Activated naive CD8-positive, alpha-beta T cell treated with anti-CD3 and anti-CD28 coated beads for 36 hours (primary cell): ENCODE results near the gene CRMP1. TPM values are rescaled to one million over a fixed set of nuclear protein-coding genes. Genes with fewer than 3 reads are reported as not detected.

ENCODE experiments used
- DNase-seq: peaks from one replicate; pipeline ENCODE4 v3.0.0; 2021
- H3K27ac Mint-ChIP-seq: one replicate; pipeline ENCODE4 v1.8.0; 2022; ENCODE audit warnings: mild to moderate bottlenecking, moderate library complexity, mixed read lengths
- H3K27me3 Mint-ChIP-seq: one replicate; pipeline ENCODE4 v1.8.0; 2022; ENCODE audit warnings: mild to moderate bottlenecking, mixed read lengths
- H3K36me3 Mint-ChIP-seq: one replicate; pipeline ENCODE4 v1.8.0; 2021; ENCODE audit warnings: mild to moderate bottlenecking, mixed read lengths
- H3K4me1 Mint-ChIP-seq: one replicate; pipeline ENCODE4 v1.8.0; 2021; ENCODE audit warnings: mixed read lengths
- H3K4me3 Mint-ChIP-seq: one replicate; pipeline ENCODE4 v1.8.0; 2022; ENCODE audit warnings: mild to moderate bottlenecking, moderate library complexity, mixed read lengths
- H3K9me3 Mint-ChIP-seq: one replicate; pipeline ENCODE4 v1.8.0; 2022; ENCODE audit warnings: mixed read lengths
- total RNA-seq, 2 experiments: library from RNA; stranded (reverse); gene quantifications; one replicate each; pipeline ENCODE4 v1.2.3, GENCODE V29; 2021

CRMP1 gene
- total RNA-seq, 2 experiments from 2014 or later = not detected

DNA sequence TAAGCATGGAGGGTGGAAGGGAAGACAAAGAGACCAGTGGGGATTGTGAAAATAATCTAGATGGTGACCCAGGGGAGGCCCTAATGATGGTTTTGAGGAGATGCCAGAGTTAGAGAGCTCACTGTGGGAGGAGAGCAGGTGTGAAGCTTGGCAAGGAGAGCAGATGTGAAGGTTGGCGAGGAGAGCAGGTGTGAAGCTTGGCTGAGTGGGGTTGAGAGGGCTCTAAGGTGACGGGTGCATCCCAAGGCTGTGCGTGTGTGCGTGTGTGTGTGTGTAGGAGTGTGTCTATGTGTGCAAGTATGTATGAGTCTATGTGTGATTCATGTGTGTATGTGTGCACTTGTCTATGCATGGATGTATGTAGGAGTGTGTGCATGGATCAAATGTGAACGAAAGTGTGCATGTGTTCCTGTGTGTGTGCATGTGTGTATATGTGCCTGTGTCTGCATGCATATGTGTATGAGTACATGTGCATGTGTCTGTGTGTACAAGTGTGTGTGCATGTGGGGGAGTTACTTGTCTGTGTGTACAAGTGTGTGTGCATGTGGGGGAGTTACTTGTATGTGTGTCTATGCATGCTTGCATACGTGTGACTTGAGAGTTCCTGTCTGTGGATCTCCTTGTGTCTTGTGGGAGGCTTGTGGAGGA lies 109.9 kb downstream of the CRMP1 start:
- Mint-ChIP-seq H3K27me3 (no peaks in the 10 kb centered on the region), H3K4me1 (no peaks in the 10 kb centered on the region), H3K4me3 (no peak overlapping the region), H3K27ac (no peak overlapping the region), H3K36me3 (no peaks in the 10 kb centered on the region), H3K9me3 (no peaks in the 10 kb centered on the region)
- DNase-seq = no peak

DNA sequence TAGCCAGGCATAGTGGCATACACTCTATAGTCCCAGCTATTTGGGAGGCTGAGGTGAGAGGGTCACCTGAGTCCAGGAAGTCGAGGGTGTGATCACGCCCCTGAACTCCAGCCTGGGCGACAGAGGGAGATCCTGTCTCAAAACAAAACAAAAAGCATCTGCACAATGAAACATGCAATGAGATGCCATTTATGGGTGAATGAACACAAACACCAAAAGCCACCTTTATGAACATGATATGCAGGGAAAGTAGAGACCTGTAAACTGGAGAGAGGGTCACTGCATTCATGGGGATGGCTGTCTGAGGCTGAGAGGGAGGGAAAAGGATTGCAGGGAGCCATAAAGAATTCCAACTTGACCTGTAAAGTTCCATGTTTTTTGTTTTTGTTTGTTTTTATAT lies 111.2 kb downstream of the CRMP1 start:
- no peak for DNase-seq
- H3K27ac Mint-ChIP-seq = no peak overlapping the region
- peaks cover 5% of the 10 kb centered on the region for H3K9me3 Mint-ChIP-seq
- H3K4me1 Mint-ChIP-seq = no peaks in the 10 kb centered on the region
- H3K4me3 Mint-ChIP-seq = no peak overlapping the region
- no peaks in the 10 kb centered on the region for H3K27me3 Mint-ChIP-seq
- no peaks in the 10 kb centered on the region for H3K36me3 Mint-ChIP-seq

DNA sequence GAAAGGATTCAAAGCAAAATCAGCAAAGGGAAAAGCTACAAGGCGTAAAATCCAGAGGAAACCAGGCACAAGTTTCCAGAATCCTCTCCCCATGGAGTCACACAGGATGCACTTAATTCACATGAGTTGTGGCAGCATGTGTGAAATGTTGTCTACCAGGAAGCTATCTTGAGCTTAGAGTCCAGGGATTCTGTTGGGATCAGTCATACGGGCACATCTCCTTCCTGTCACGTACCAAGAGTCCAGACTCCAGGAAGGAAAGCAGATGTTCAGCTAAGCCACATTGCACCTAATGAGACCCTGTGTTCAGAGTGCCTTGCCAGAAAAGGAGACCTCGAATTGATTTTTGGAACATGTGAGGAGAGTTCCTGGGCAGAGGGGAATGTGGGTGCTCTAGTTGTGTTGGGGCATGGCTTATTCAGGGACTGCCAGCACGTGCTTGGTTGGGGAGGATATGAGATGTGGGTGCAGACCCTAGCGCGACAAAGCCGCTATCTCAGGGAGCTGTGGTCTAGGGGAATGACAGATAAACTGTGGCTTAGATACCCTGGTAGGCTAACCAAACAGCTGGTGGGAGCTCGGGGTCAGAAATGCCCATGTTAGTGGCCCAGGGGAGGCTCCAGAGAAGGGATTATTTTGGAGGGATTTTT lies 111.9 kb downstream of the CRMP1 start:
- Mint-ChIP-seq H3K36me3 (peaks cover 2% of the 10 kb centered on the region), H3K9me3 (peaks cover 8% of the 10 kb centered on the region), H3K4me3 (no peak overlapping the region), H3K27me3 (no peaks in the 10 kb centered on the region), H3K4me1 (no peaks in the 10 kb centered on the region), H3K27ac (no peak overlapping the region)
- DNase-seq = no peak

DNA sequence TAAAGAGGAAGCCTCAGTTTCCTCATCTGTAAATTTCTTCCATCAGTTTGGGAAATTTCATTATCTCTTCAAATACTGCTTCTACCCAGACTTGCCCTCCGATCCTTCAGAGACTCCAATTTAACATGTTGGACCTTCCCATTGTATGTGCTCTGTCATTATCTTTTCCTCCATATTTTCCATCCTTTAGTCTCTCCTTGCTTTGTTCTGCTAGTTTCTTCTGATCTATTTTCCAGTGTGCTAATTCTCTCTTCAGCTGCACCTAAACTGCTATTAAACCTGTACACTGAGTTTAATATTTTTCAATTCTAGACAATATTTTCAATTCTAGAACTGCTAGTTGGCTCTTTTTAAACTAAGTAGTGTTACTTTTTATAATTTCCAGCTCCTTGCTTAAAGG lies 116.4 kb downstream of the CRMP1 start:
- H3K4me1 Mint-ChIP-seq = no peaks in the 10 kb centered on the region
- H3K36me3 Mint-ChIP-seq = peaks cover 2% of the 10 kb centered on the region
- no peak overlapping the region for H3K4me3 Mint-ChIP-seq
- no peak overlapping the region for H3K27ac Mint-ChIP-seq
- peaks cover 10% of the 10 kb centered on the region for H3K9me3 Mint-ChIP-seq
- no peaks in the 10 kb centered on the region for H3K27me3 Mint-ChIP-seq
- DNase-seq = no peak

DNA sequence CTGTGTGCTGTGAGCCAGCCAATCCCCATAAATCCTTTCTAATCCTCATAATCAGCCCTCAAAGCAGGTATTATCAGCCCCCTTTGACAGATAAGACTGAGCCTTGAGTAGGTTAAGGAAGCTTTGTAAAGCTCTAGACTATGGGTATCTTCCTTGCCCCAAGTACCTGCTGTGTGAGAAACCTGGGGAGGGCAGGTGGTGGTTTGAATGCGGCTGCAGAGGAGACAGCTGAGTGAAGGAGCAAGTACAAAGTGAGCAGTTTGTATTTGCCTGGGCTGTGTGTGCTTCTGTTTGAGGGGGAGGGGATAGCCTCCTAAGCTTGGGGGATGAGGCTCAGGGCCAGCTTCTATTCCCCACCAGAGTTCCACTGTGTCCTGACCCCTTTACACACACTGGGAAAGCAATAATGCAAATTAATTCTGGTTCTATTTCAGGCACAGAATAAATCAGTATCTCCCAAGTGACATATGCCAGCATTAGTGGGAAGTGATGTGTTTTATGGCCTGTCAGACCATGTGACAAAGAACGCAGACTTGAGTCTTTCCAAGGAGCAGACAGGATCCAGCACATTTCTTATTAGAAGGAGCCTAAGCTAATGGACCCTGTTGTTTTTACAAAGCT lies 118.4 kb downstream of the CRMP1 start:
- H3K4me3 Mint-ChIP-seq = no peak overlapping the region
- H3K27me3 Mint-ChIP-seq = no peaks in the 10 kb centered on the region
- peaks cover 2% of the 10 kb centered on the region for H3K36me3 Mint-ChIP-seq
- no peaks in the 10 kb centered on the region for H3K4me1 Mint-ChIP-seq
- DNase-seq = no peak
- H3K9me3 Mint-ChIP-seq = peaks cover 14% of the 10 kb centered on the region
- H3K27ac Mint-ChIP-seq = no peak overlapping the region

DNA sequence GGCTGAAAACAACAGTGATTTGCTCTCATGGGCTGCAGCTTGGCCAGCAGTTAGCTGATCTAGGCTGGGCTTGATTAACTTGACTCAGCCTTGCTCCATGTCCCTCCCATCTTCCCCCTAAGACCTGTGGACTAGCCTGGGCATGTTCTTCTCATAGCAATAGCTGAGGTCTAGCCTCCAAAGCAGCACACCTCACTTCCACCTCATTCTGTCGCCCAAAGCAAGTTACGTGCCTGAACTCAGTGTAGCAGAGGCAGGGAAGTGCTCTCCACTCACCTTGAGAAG lies 119.7 kb downstream of the CRMP1 start:
- DNase-seq = no peak
- Mint-ChIP-seq H3K36me3 (peaks cover 2% of the 10 kb centered on the region), H3K27me3 (no peaks in the 10 kb centered on the region), H3K9me3 (peaks cover 15% of the 10 kb centered on the region), H3K4me1 (no peaks in the 10 kb centered on the region), H3K27ac (no peak overlapping the region), H3K4me3 (no peak overlapping the region)

DNA sequence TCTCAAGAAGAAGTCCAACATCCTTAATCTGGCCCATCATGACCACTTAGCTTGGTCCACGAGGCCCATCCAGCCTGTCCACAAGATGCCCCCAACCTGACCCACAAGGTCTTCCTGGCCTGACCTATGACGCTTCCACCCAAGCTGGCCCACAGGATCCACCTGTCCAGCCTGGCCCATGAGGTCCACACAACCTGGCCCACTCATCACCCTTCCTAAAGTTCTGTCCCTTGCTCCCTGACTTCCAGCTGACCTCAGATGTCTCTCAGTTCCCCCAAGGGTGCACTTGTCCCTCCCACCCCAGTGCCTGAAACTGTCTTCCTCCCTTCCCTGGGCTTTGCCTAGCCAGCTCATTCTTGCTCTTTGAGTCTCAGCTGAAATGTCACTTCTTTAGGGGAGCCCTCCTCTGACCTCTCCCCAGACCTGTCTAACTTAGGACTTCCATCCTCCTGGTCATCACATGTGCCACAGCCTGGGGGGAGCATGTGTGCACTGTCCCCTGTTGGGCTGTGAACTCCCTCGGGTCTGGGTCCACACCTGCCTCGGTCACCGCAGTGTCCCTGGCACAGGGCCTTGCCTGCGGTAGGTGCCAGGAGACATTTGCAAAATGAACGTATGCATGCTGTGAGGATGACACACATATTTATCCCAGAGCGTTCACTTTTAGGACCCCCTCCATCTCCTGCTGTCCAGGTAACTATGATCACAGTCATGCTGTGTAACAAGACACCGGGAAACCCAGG lies 120.2 kb downstream of the CRMP1 start:
- peaks cover 15% of the 10 kb centered on the region for H3K9me3 Mint-ChIP-seq
- no peak overlapping the region for H3K27ac Mint-ChIP-seq
- no peak for DNase-seq
- no peak overlapping the region for H3K4me3 Mint-ChIP-seq
- H3K27me3 Mint-ChIP-seq = no peaks in the 10 kb centered on the region
- peaks cover 2% of the 10 kb centered on the region for H3K36me3 Mint-ChIP-seq
- H3K4me1 Mint-ChIP-seq = no peaks in the 10 kb centered on the region

Other genes starting within 250 kb of the CRMP1 start
- under 1 TPM in 1 of 2 experiments, not detected in 1; 0.04 TPM for gene EVC2, start 184.5 kb downstream of the CRMP1 start, total RNA-seq
- under 1 TPM; 0.06 to 0.08 TPM for gene EVC, start 181.9 kb downstream of the CRMP1 start, total RNA-seq
- not detected for gene C4orf50, start 125.3 kb upstream of the CRMP1 start, total RNA-seq